NCI-H1105 (cell line): ENCODE measurements around the gene VWA5B1.

Experiments used
- DNase-seq: peaks from one replicate; lab custom pipeline; 2025; lab: John Stamatoyannopoulos, UW

VWA5B1 gene

GRCh38 chr1:20390589-20391331, 100.1 kb downstream of the VWA5B1 start:
- no peak for DNase-seq

GRCh38 chr1:20395255-20395654, 104.6 kb downstream of the VWA5B1 start:
- DNase-seq: no peak

DNA sequence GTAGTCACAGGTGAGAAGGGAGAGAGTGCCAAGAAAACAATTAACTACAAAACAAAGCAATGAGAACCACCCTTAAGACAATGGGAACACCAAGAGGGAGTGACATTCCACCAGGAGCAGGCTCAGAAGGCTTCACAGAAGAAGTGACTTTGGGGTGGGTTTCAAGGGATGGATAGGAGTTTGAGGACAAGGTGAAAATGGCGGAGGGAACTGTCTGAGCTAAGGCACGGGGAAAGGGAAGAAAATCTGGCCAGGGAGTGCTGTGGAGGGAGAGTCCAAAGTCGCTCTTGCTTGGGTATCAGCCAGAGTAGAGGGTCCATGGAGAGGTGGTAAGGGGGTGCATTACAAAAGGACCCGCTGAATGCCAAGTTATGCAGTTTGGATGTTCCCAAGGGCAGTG, 108.1 kb downstream of the VWA5B1 start:
- DNase-seq: no peak

DNA sequence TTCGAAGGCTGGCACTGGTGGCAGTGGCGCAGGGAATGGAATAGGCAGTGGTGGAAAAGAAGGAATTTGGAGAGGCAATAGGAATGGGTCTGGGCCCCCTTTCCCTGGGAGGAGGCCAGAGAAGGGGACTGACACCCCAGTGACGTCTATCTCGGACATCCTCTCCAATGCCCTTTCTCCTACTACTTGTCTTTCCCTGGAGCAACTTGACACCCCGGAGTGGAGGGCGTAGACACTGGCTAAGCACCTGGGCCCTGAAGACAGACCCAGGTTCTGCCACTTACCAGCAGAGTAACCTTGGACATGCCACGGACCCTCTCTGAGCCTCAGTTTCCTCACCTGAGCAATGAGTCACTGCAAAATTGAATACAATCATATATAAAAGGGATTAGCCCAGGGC, 108.5 kb downstream of the VWA5B1 start:
- no peak for DNase-seq

GRCh38 chr1:20399606-20400180, 109.0 kb downstream of the VWA5B1 start:
- DNase-seq: no peak

DNA sequence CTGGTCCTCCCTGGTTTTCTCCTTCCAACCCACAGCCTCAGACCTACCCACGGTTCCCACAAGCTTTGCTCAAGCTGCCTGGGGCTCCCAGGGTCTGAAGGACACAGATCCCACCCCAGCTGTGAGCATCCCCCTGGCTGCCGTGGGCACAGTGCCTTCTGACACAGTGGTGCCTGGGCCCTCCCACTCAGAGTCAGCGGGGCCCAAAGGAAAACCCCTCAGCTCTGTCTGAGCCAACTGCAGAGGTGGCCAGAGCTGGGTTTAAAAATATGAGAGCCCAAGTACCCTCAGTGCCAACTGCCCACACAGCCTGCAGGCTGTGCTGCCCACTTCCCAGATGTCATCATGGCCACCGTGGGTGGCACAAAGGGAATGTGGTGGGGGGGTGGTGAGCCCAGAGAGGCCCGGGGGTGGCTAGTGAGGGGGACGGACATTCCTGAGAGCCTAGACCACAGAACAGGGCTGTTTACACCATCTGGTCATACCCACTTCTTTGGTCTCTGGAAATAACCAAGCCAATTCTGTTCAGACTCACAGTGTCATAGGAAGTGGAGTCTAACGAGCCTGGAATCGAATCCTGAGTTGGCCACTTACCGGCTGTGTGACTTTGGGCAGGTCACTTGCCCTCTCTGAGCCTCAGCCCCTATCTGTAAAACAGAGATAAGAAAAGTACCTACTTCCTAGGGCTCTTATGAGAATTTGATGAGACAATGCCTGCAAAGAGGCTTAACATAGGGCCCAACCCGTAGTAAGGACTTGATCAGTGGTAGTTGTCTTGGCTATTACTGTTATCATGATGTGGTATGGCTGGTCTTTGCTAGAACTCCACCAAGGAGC, 109.9 kb downstream of the VWA5B1 start:
- DNase-seq: no peak

- no peak for DNase-seq
These were observed 110.8 kb downstream of the VWA5B1 start for GRCh38 chr1:20401405-20402010.

DNA sequence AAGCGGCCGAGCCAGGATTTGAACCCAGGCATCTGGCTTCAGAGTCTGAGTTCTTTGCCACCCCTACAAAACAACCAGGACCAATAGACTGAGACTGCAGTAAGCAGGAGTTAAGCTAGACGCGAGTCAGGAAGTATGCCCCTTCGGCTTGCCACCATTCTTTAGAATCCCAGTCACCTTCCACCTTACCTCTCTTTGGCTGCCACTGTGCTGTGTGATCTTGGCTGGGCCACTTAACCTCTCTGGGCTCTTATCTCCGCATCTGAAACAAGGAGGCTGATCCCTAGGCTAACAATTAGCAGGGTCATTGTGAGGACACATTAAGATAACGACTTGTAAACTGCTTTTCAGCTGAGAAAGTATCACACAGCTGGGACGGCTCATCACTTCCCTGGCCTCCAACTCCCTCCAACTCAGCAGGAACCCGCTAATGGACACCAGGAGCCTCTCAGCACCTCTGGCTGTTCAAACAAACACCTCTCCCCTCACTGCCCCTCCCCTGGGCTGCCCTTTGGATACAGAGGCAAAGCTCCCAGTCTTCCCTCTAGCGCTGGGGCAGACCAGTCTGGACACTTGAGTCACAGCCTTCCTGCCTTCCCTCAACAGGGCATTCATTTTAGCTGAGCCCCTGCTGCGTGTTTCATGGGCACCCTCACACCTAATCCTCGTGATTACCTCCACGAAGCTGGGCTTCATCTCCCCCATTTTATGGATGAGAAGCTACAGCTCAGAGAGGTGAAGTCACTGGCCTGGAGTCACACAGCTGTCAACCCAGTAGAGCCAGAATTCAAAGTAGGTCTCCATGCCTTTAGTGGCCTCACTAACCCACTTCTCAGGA, 112.1 kb downstream of the VWA5B1 start:
- DNase-seq: no peak

DNA sequence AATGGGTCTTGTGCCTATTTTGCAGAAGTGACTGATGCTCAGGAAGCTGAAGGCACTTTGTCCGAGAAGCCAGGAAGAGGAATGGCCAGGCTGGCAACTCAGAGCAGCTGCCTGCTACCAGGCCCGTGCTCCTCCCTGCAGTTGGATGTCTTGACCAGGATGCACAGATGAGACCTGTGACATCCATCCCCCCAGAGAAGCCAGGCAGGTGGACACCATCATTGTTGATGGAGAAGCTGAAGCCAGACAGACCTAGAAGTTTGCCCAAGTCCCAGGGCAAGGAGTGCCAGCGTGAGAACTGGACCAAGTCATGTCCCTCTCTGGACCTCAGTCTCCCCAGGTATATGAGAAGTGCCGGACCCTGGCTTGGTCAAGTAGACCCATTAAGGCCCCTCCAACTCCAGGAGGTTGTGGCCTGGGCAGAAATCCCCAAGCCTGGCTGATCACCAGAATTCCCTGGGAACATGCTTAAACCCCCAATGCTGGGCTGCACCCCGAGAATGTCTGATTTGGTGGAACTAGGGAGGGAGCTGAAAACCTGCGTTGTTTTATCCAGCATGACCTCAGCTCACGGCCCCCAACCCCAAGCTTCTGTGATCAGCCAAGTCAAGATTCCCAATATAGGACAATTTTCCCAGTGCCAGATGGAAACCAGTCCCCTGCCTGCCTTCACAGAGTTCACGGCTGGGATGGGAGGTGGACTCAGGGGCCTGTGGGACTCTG, 112.9 kb downstream of the VWA5B1 start:
- no peak for DNase-seq

DNA sequence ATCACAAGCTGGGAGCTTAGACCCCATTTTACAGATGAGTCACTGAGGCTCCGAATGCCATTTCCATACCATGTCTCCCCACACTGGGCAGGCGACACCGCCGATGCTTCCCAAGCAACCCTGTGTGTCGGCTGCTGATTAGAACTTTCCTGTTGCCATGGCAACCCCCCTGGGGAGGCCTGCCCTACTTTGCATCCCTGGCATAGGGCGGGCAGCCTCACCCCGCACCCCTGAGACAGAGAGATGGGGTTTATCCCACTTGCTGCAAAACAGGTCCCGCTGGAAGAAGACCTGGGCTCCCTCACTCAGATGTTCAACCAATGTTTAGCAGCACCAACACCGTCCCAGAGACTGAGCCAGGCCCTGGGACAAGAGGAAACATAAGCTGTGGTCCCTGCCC, 113.8 kb downstream of the VWA5B1 start:
- DNase-seq: no peak
